Activated T-cell treated with anti-CD3 and anti-CD28 coated beads, Interleukin-2, amount 50 U/mL, for 1 hour (primary cell): ENCODE measurements around the gene TMEM123.

ENCODE experiments used
- DNase-seq: peaks from one replicate; pipeline ENCODE4 v3.0.0-alpha.2; 2020

Gene TMEM123

GRCh38 chr11:102471474-102471873, 18.9 kb upstream of the TMEM123 start:
- DNase-seq, result no peak

- DNase-seq, result no peak
These were observed 17.7 kb upstream of the TMEM123 start for GRCh38 chr11:102470251-102470650.

GRCh38 chr11:102469196-102469821, 16.7 kb upstream of the TMEM123 start:
- DNase-seq, result no peak

GRCh38 chr11:102468616-102469195, 16.1 kb upstream of the TMEM123 start:
- DNase-seq, result no peak

GRCh38 chr11:102467853-102468580, 15.5 kb upstream of the TMEM123 start:
- DNase-seq, result no peak

GRCh38 chr11:102467080-102467708, 14.6 kb upstream of the TMEM123 start:
- no peak for DNase-seq

GRCh38 chr11:102465696-102466095, 13.1 kb upstream of the TMEM123 start:
- DNase-seq, result no peak

- no peak for DNase-seq
These were observed 12.4 kb upstream of the TMEM123 start for GRCh38 chr11:102464859-102465500.

- no peak for DNase-seq
These were observed 11.5 kb upstream of the TMEM123 start for GRCh38 chr11:102464037-102464436.

- DNase-seq, result no peak
These were observed 10.0 kb upstream of the TMEM123 start for GRCh38 chr11:102462610-102463009.

- no peak for DNase-seq
These were observed 6.8 kb upstream of the TMEM123 start for GRCh38 chr11:102459393-102459792.

- no peak for DNase-seq
These were observed 6.0 kb upstream of the TMEM123 start for GRCh38 chr11:102458548-102458947.

- no peak for DNase-seq
These were observed 5.3 kb upstream of the TMEM123 start for GRCh38 chr11:102457865-102458264.

GRCh38 chr11:102457056-102457677, 4.6 kb upstream of the TMEM123 start:
- DNase-seq, result no peak

GRCh38 chr11:102456381-102456780, 3.8 kb upstream of the TMEM123 start:
- no peak for DNase-seq

GRCh38 chr11:102453921-102454320, 1.4 kb upstream of the TMEM123 start:
- DNase-seq, result no peak

GRCh38 chr11:102453302-102453695, 734 bp upstream of the TMEM123 start:
- DNase-seq, result no peak

GRCh38 chr11:102451681-102452460, 694 bp downstream of the TMEM123 start:
- DNase-seq, result peak; percentile 80

GRCh38 chr11:102451041-102451680, 1.4 kb downstream of the TMEM123 start:
- DNase-seq, result no peak

- DNase-seq, result no peak
These were observed 2.7 kb downstream of the TMEM123 start for GRCh38 chr11:102449651-102450570.
